ENCODE results near the gene ACAP1.

- no peak for TF ChIP-seq CTCF (IDR thresholded peaks at IDR 0.05)
- TF ChIP-seq ZNF317 (CRISPR knock-in tag; IDR thresholded peaks at IDR 0.05; ENCODE audit: borderline replicate concordance, low read depth), result no peak
- TF ChIP-seq ARID4B (CRISPR knock-in tag; IDR thresholded peaks at IDR 0.05; ENCODE audit: borderline replicate concordance), result 0 out of 2 replicates have a peak, but pooled peaks have one; percentile 55
- no peak for TF ChIP-seq E2F4 (CRISPR knock-in tag; IDR thresholded peaks at IDR 0.05; ENCODE audit: borderline replicate concordance, low read depth)
- peak; percentile 24; the same call in 1 of the 2 replicates for TF ChIP-seq E2F5 (CRISPR knock-in tag; IDR thresholded peaks at IDR 0.05)
- TF ChIP-seq TP53 (CRISPR knock-in tag; IDR thresholded peaks at IDR 0.05), result no peak
- TF ChIP-seq USF2 (CRISPR knock-in tag; IDR thresholded peaks at IDR 0.05), result no peak
- TF ChIP-seq ATF6 (CRISPR knock-in tag; IDR thresholded peaks at IDR 0.05), result no peak
- TF ChIP-seq IRF2 (CRISPR knock-in tag; IDR thresholded peaks at IDR 0.05; ENCODE audit: borderline replicate concordance, low read depth), result no peak
- TF ChIP-seq MXD4 (CRISPR knock-in tag; IDR thresholded peaks at IDR 0.05; ENCODE audit: borderline replicate concordance), result no peak
- TF ChIP-seq ATF3 (CRISPR knock-in tag; conservative IDR thresholded peaks at IDR 0.05), result no peak
- TF ChIP-seq PREB (CRISPR knock-in tag; IDR thresholded peaks at IDR 0.05; ENCODE audit: borderline replicate concordance), result no peak
- TF ChIP-seq PRDM15 (CRISPR knock-in tag; IDR thresholded peaks at IDR 0.05), result no peak
Measured at GRCh38 chr17:7393613-7394451, 57.5 kb downstream of the ACAP1 start.
